A673 (cell line): ENCODE data around the gene SALL3. TPM values are rescaled to one million over a fixed set of nuclear protein-coding genes. Genes with fewer than 3 reads are reported as not detected.

ENCODE experiments used
- BruUV-seq: library from RNA; stranded (reverse); fragments of 400-500 nt; replicated peaks from 2 replicates; lab custom pipeline; 2021; lab: Mats Ljungman, UMichigan
- CTCF ChIA-PET: fragments of 300-600 bp; sonication (Branson Sonifier 250); formaldehyde crosslinking; loops from one replicate; lab custom pipeline; 2022; ENCODE audit warnings: antibody characterized with exemption; lab: Charles Lee
- POLR2A ChIA-PET: fragments of 300-600 bp; sonication (Branson Sonifier 250); formaldehyde crosslinking; loops from one replicate; lab custom pipeline; 2022; ENCODE audit warnings: antibody characterized with exemption; ENCODE audit not compliant: low non-redundant PET; lab: Charles Lee
- DNase-seq: peaks from one replicate; pipeline ENCODE4 v3.0.0-alpha.2; 2015; ENCODE audit warnings: low spot score
- H3K27ac ChIP-seq: fragments of 200-600 bp; sonication (generic); 2 replicates; pipeline ENCODE4 v1.5.1; 2016; ENCODE audit warnings: mixed run types, low read depth, mild to moderate bottlenecking, mixed read lengths, antibody characterized with exemption, low read length; ENCODE audit not compliant: poor library complexity, severe bottlenecking
- H3K27me3 ChIP-seq: fragments of 200-600 bp; sonication (generic); replicated peaks from 2 replicates; pipeline ENCODE4 v1.6.1; 2017; ENCODE audit warnings: mixed run types, low read depth, mild to moderate bottlenecking, mixed read lengths, antibody characterized with exemption, low read length; ENCODE audit not compliant: insufficient read depth, poor library complexity
- H3K36me3 ChIP-seq: fragments of 200-600 bp; sonication (generic); 2 replicates; pipeline ENCODE4 v1.6.1; 2016; ENCODE audit warnings: mixed run types, mild to moderate bottlenecking, mixed read lengths, antibody characterized with exemption, low read length; ENCODE audit not compliant: insufficient read depth, poor library complexity, severe bottlenecking
- H3K4me1 ChIP-seq: fragments of 200-600 bp; sonication (generic); 2 replicates; pipeline ENCODE4 v1.6.1; 2017; ENCODE audit warnings: mixed run types, mild to moderate bottlenecking, mixed read lengths, antibody characterized with exemption, low read length; ENCODE audit not compliant: insufficient read depth, poor library complexity, severe bottlenecking
- H3K4me3 ChIP-seq: fragments of 200-600 bp; sonication (generic); 2 replicates; pipeline ENCODE4 v1.5.1; 2016; ENCODE audit warnings: low read depth, mixed run types, mild to moderate bottlenecking, mixed read lengths, low read length; ENCODE audit not compliant: poor library complexity, severe bottlenecking
- H3K9me3 ChIP-seq: fragments of 200-600 bp; sonication (generic); 2 replicates; pipeline ENCODE4 v1.6.1; 2016; ENCODE audit warnings: mixed run types, low read depth, mild to moderate bottlenecking, mixed read lengths, antibody characterized with exemption, low read length; ENCODE audit not compliant: poor library complexity, severe bottlenecking
- CTCF ChIP-seq: fragments of 300-800, 200-600 bp; sonication (generic); conservative IDR thresholded peaks from 2 replicates; pipeline ENCODE4 v1.5.1; 2017; ENCODE audit warnings: low read depth, mild to moderate bottlenecking, antibody characterized with exemption, low read length, moderate library complexity, mixed read lengths
- EZH2 ChIP-seq: fragments of 200-600 bp; sonication (generic); IDR thresholded peaks from 2 replicates; pipeline ENCODE4 v1.6.1; 2017; ENCODE audit warnings: borderline replicate concordance, low read depth, mild to moderate bottlenecking, mixed read lengths, antibody characterized with exemption, low read length; ENCODE audit not compliant: poor library complexity, severe bottlenecking
- intact Hi-C: fragments of 100-400 bp; cut with micrococcal nuclease; formaldehyde crosslinking; loops from one replicate; pipeline ENCODE4 v1.10.0; 2022; ENCODE audit not compliant: unreplicated experiment
- total RNA-seq: library from RNA; stranded (reverse); gene quantifications from 2 replicates; pipeline ENCODE4 v1.2.3, GENCODE V29; 2021

Gene SALL3
- total RNA-seq, 1 experiment from 2014 or later: not detected

- no TSS peak for BruUV-seq
- ChIA-PET CTCF (no interaction called here), POLR2A (no interaction called here)
- H3K4me1 ChIP-seq: no peaks in the 10 kb centered on the region
- H3K4me3 ChIP-seq: no peak overlapping the region
- TF ChIP-seq EZH2 (no peak), CTCF (no peak)
- H3K9me3 ChIP-seq: no peaks in the 10 kb centered on the region
- no peak overlapping the region for H3K27ac ChIP-seq
- H3K36me3 ChIP-seq: no peaks in the 10 kb centered on the region
- peaks cover 58% of the 10 kb centered on the region for H3K27me3 ChIP-seq
- intact Hi-C loops: no loop called here
- DNase-seq: no peak
These were observed 9.9 kb upstream of the SALL3 start for GRCh38 chr18:78969574-78970315.

- intact Hi-C loops: no loop called here
- no peak overlapping the region for H3K27ac ChIP-seq
- BruUV-seq: no TSS peak
- ChIA-PET POLR2A (no interaction called here), CTCF (no interaction called here)
- H3K9me3 ChIP-seq: no peaks in the 10 kb centered on the region
- DNase-seq: no peak
- no peak overlapping the region for H3K4me3 ChIP-seq
- H3K27me3 ChIP-seq: peaks cover 69% of the 10 kb centered on the region
- no peaks in the 10 kb centered on the region for H3K36me3 ChIP-seq
- H3K4me1 ChIP-seq: no peaks in the 10 kb centered on the region
- TF ChIP-seq EZH2: no peak
- TF ChIP-seq CTCF: no peak
These were observed 8.8 kb upstream of the SALL3 start for GRCh38 chr18:78970774-78971333.

- DNase-seq: no peak
- intact Hi-C loops: no loop called here
- no peak overlapping the region for H3K4me3 ChIP-seq
- POLR2A ChIA-PET: no interaction called here
- TF ChIP-seq CTCF (no peak), EZH2 (no peak)
- H3K27me3 ChIP-seq: peaks cover 77% of the 10 kb centered on the region
- H3K9me3 ChIP-seq: no peaks in the 10 kb centered on the region
- H3K4me1 ChIP-seq: no peaks in the 10 kb centered on the region
- no TSS peak for BruUV-seq
- no peaks in the 10 kb centered on the region for H3K36me3 ChIP-seq
- no peak overlapping the region for H3K27ac ChIP-seq
- CTCF ChIA-PET: no interaction called here
These were observed 7.9 kb upstream of the SALL3 start for GRCh38 chr18:78971511-78972245.
